Lower lobe of right lung (tissue), 2 donors: ENCODE data around the gene PRDM12. TPM values are rescaled to one million over a fixed set of nuclear protein-coding genes. Genes with fewer than 3 reads are reported as not detected.

Source experiments
- ATAC-seq, 2 donors: fragments of 200-7000 bp; cut with Tn5 transposase; one replicate each; pipeline ENCODE4 v1.9.1; 2020 to 2022; ENCODE audit warnings: mild to moderate bottlenecking in 2 of 2, moderate library complexity in 2 of 2
- DNase-seq: peaks from one replicate; pipeline ENCODE4 v3.0.0-alpha.2; 2020
- H3K27ac ChIP-seq: fragments of 200-600 bp; one replicate; pipeline ENCODE4 v1.8.0; 2022
- H3K27me3 ChIP-seq: fragments of 200-600 bp; one replicate; pipeline ENCODE4 v1.8.0; 2022; ENCODE audit warnings: low read depth
- H3K36me3 ChIP-seq: fragments of 200-600 bp; one replicate; pipeline ENCODE4 v1.8.0; 2022; ENCODE audit warnings: mild to moderate bottlenecking
- H3K4me1 ChIP-seq: fragments of 200-600 bp; one replicate; pipeline ENCODE4 v1.8.0; 2022
- H3K4me3 ChIP-seq: fragments of 200-600 bp; one replicate; pipeline ENCODE4 v1.8.0; 2022; ENCODE audit warnings: mild to moderate bottlenecking
- H3K9me3 ChIP-seq: fragments of 200-600 bp; one replicate; pipeline ENCODE4 v1.8.0; 2022
- intact Hi-C: fragments of 100-400 bp; cut with DNase I; formaldehyde crosslinking; loops from one replicate; pipeline ENCODE4 v1.11.0; 2022
- total RNA-seq: library from RNA; stranded (reverse); fragmentation: NEBNext Ultra II Directional; extraction: Animal tissue kit (Norgen Biotek cat#: 25700); gene quantifications from one replicate; pipeline ENCODE4 v1.2.1, GENCODE V29; 2021
- TF ChIP-seq, protein P1 (sequence below): fragments of 200-600 bp; IDR thresholded peaks from one replicate; pipeline ENCODE4 v1.8.0; 2022; ENCODE audit warnings: antibody characterized with exemption, mild to moderate bottlenecking
- donor health status: DM: no; HTN: yes; CAD: no; lungs with severe emphysema.

Gene PRDM12
- total RNA-seq, 1 donor from 2014 or later, result not detected

DNA sequence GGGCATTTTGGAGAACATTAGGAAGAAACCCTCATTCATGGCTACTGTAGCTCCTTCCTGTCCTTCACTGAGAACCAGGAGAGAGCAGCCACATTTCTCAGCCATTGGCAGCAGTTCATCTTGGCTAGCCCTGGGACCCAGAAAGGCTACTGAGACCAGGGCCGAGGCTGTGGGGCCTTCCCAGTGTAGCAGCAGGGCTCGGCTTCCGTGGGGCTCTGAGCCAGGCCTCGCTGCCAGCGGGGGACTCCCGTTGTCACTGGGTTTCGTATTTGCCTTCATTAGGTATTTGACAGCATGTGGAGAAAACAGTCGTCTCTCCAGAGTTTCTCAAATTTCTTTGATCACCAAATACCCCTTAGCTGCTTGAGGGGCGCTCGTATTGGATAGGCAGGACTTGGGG, 37.3 kb upstream of the PRDM12 start:
- intact Hi-C loops, result no loop called here
- Histone ChIP-seq H3K36me3 (peaks cover 96% of the 10 kb centered on the region), H3K4me1 (no peaks in the 10 kb centered on the region), H3K9me3 (no peaks in the 10 kb centered on the region), H3K4me3 (no peak overlapping the region), H3K27me3 (no peaks in the 10 kb centered on the region), H3K27ac (no peak overlapping the region)
- ATAC-seq (no peak), DNase-seq (no peak)
- TF ChIP-seq, protein P1, sequence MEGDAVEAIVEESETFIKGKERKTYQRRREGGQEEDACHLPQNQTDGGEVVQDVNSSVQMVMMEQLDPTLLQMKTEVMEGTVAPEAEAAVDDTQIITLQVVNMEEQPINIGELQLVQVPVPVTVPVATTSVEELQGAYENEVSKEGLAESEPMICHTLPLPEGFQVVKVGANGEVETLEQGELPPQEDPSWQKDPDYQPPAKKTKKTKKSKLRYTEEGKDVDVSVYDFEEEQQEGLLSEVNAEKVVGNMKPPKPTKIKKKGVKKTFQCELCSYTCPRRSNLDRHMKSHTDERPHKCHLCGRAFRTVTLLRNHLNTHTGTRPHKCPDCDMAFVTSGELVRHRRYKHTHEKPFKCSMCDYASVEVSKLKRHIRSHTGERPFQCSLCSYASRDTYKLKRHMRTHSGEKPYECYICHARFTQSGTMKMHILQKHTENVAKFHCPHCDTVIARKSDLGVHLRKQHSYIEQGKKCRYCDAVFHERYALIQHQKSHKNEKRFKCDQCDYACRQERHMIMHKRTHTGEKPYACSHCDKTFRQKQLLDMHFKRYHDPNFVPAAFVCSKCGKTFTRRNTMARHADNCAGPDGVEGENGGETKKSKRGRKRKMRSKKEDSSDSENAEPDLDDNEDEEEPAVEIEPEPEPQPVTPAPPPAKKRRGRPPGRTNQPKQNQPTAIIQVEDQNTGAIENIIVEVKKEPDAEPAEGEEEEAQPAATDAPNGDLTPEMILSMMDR, result no peak

DNA sequence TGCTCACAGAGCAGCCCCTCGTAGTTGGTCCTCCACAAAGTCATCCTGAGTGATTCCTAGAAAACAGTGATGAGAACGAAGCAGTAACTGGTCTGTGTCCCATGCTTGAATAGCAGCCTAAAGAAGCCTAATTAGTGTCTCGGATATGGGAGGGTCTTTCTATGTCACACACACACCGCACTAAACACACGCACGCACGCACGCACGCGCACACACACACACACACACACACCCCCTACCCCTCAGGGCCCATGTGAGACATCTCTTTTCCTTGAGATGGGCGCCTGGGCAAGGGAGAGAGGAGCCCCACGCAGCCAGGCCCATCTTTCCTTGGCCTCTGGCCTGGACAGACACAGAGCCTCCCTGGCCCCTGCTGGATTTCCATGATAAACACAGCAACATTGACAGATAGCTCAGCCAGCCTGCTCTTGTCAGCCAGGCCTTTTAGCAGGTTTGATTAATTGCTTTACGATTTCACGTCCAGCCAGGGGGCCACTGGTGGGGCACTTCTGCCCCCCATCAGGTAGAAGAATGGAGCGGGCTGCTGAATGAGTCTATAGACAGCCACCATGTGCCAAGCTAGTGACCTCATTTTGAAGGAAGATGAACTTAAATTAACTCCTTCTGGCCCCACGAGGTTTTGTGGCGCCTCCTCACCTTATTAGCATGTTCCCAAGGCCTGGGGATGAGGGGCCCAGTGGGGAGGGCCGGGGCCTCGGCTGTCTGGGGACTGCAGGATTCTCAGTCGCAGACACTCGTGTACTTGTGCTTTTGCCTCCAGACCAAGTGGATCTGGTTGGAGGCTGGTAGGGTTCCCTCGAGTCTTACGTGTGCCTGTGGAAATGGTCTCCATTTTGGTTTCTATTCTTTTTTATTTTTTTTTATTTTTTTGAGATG, 36.2 kb upstream of the PRDM12 start:
- DNase-seq, result no peak
- H3K36me3 ChIP-seq, result peaks cover 97% of the 10 kb centered on the region

DNA sequence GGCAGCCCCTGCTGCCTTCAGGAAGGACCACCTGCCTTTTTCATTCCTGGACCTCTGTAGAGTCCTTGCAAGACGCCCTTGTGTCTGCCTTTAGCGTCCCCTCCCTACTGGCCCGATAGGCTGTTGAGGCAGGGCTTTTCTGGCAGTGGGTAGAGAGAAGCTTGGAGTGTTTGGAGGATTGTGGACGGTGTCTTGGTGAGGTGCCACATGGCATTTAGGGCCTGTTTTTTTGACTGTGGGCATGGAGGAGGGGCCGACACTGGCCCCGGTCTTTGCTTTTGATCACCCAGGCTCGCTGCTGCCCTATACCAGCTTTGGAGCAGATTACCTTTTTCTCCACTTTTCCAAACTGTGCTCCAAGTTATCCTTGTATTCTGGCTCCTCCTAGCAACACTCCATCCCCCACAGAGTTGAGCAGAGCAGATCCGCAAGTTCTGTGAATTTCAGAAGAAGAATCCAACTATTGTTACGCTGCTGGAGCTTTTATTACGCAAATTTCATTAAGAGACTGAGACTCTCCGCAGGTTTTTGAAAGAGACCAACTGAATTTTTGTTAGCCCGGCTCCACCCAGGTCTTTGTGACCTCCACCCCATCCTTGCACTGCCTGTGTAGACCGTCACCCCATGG, 34.8 kb upstream of the PRDM12 start:
- no peaks in the 10 kb centered on the region for H3K27me3 ChIP-seq
- DNase-seq (no peak), ATAC-seq (no peak)
- no peak overlapping the region for H3K27ac ChIP-seq
- H3K4me3 ChIP-seq, result no peak overlapping the region
- H3K9me3 ChIP-seq, result no peaks in the 10 kb centered on the region
- H3K36me3 ChIP-seq, result peaks cover 98% of the 10 kb centered on the region
- intact Hi-C loops, result no loop called here
- TF ChIP-seq, protein P1, result no peak
- H3K4me1 ChIP-seq, result no peaks in the 10 kb centered on the region

More for the DNA sequence above, 36.2 kb upstream of the PRDM12 start:
- Histone ChIP-seq H3K27me3 (no peaks in the 10 kb centered on the region), H3K9me3 (no peaks in the 10 kb centered on the region), H3K4me1 (no peaks in the 10 kb centered on the region), H3K4me3 (no peak overlapping the region), H3K27ac (no peak overlapping the region)
- no peak for ATAC-seq
- TF ChIP-seq, protein P1, result no peak
- intact Hi-C loops, result no loop called here

DNA sequence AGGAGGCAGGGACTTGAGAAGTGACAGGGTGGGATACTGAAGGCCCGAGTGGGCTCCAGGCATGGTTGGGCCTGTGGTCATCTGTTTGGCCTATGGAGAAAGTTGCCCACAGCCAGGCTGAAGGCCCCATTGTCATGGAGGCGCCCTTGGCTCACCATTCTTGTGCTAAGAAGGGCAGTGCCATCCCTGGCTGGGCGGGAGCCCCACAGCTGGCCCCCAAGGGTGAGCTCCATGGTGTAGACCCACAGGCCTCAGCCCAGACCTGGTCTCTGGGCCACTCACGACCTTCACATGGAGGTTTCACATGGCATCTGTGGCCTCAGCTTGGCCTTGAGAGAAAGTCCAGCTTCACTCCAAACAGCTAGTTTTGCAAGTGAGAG, 34.3 kb upstream of the PRDM12 start:
- TF ChIP-seq, protein P1, result no peak
- ATAC-seq (no peak), DNase-seq (no peak)
- Histone ChIP-seq H3K27ac (no peak overlapping the region), H3K36me3 (peaks cover 98% of the 10 kb centered on the region), H3K27me3 (no peaks in the 10 kb centered on the region), H3K9me3 (no peaks in the 10 kb centered on the region), H3K4me1 (no peaks in the 10 kb centered on the region), H3K4me3 (no peak overlapping the region)
- intact Hi-C loops, result no loop called here

DNA sequence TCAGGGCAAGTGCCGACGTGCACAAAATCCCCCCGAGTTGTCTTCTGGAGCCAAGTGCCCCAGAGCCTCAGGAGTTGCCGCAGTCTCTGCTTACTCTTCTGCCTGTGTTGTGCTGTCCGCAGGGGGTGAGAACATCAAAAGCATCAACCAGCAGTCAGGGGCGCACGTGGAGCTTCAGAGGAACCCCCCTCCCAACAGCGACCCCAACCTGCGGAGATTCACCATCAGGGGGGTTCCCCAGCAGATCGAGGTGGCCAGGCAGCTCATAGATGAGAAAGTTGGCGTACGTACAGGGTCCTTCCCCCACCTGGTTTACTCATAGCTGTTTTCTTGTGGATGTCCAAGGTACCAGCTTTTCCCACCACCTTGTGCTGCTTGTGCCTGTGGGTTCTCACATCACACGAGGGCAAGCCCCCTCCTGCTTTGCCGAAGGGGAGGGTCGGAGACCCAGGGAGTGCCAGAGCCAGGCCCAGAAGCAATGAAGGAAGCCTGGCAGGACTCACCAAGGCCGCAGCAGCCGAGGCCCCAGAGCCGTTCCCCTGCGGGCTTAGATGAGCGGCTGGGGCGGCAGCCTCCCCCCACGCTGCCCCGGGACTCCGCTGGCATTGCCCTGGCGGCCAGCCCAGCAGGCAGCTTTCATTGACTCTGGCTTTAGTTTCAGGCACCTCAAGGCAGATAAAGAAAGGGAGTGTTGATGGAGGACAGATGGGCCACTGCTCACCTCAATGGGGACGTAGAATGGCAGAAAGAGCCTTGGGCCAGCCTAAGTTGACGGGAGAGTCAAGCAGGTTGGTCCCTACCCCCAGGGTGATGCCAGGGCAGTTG, 33.7 kb upstream of the PRDM12 start:
- ATAC-seq (no peak), DNase-seq (no peak)
- TF ChIP-seq, protein P1, result no peak
- Histone ChIP-seq H3K27ac (no peak overlapping the region), H3K27me3 (no peaks in the 10 kb centered on the region), H3K9me3 (no peaks in the 10 kb centered on the region), H3K36me3 (peaks cover 98% of the 10 kb centered on the region), H3K4me1 (no peaks in the 10 kb centered on the region), H3K4me3 (no peak overlapping the region)
- intact Hi-C loops, result no loop called here
